ENCODE data around the gene WDFY3.

- no peak for TF ChIP-seq EZH2 (IDR thresholded peaks at IDR 0.05; ENCODE audit: borderline replicate concordance, low read length)
- TF ChIP-seq CTCF (IDR thresholded peaks at IDR 0.05; ENCODE audit: low read length), result no peak
These were observed 173.9 kb downstream of the WDFY3 start for GRCh38 chr4:84792366-84793301.
